ENCODE results near the gene PSMB4.
"Not testable (repeated sequence)": the region's sequence is repeated elsewhere in the genome, so short reads cannot be mapped to it uniquely, and the experiment has no call there.

The PSMB4 gene

DNA sequence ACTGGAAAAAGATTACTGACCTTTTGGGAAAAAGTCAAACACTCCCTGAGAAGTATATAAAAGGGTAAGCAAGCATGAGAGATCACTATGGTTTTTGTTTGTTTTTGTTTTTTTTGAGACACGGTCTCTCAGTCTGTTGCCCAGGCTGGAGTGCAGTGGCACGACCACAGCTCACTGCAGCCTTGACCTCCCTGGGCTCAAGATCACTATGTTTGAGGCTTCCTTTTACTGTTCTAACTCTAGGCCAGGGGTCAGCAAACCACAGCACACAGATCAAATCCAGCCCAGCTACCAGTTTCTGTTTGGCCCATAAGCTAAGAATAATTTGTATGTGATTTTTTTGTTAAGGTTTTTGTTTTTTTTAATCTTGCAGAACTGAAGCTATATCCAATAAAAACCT, 25.7 kb downstream of the PSMB4 start:
- peaks cover 7% of the 10 kb centered on the region; the same call in 1 of the 2 replicates for H3K36me3 ChIP-seq (replicated peaks; ENCODE audit: insufficient read depth, low read length)
- no peak overlapping the region for H2AFZ ChIP-seq (ENCODE audit: low read length)
- no peaks in the 10 kb centered on the region for H3K9me3 ChIP-seq (replicated peaks; ENCODE audit: insufficient read depth, low read length)

DNA sequence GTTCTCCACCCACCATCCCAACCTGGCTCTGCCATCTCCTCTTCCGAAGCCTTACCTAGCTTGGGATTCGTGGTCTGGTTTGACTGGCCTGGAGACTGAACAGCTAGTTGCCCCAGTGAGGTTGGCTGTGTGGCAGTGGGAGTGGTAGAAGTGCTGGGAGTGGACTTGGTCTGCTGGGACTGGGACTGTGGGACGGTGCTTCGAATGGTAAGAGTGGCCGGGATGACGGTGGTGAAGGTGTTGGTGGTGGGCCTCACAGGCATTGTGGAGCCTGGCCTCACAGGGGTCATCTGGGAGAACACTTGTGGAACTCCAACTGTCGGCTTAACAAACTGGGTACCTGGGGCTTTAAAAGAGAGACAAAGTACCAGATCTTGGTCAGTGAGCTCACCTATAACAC, 28.7 kb downstream of the PSMB4 start:
- Histone ChIP-seq H3K9me2 (replicated peaks; ENCODE audit: insufficient read depth, low read length) (no peaks in the 10 kb centered on the region), H3K27me3 (replicated peaks; ENCODE audit: insufficient read depth, low read length) (no peaks in the 10 kb centered on the region), H2AFZ (ENCODE audit: low read length) (no peak overlapping the region), H3K9me3 (replicated peaks; ENCODE audit: insufficient read depth, low read length) (no peaks in the 10 kb centered on the region), H4K20me1 (ENCODE audit: insufficient read depth, low read length) (no peaks in the 10 kb centered on the region), H3K79me2 (ENCODE audit: low read length) (peaks cover 31% of the 10 kb centered on the region), H3F3A (ENCODE audit: insufficient read depth, low read length) (no peaks in the 10 kb centered on the region), H3K4me1 (ENCODE audit: low read length) (no peaks in the 10 kb centered on the region), H3K4me3 (ENCODE audit: low read length) (no peak overlapping the region), H3K4me2 (ENCODE audit: low read depth, low read length) (no peak overlapping the region), H3K9ac (ENCODE audit: low read length) (no peak overlapping the region), H3K27ac (ENCODE audit: low read length) (no peak overlapping the region), H3K36me3 (replicated peaks; ENCODE audit: insufficient read depth, low read length) (peaks cover 7% of the 10 kb centered on the region; the same call in 1 of the 2 replicates)
- no peak for DNase-seq
- TF ChIP-seq, protein P1, sequence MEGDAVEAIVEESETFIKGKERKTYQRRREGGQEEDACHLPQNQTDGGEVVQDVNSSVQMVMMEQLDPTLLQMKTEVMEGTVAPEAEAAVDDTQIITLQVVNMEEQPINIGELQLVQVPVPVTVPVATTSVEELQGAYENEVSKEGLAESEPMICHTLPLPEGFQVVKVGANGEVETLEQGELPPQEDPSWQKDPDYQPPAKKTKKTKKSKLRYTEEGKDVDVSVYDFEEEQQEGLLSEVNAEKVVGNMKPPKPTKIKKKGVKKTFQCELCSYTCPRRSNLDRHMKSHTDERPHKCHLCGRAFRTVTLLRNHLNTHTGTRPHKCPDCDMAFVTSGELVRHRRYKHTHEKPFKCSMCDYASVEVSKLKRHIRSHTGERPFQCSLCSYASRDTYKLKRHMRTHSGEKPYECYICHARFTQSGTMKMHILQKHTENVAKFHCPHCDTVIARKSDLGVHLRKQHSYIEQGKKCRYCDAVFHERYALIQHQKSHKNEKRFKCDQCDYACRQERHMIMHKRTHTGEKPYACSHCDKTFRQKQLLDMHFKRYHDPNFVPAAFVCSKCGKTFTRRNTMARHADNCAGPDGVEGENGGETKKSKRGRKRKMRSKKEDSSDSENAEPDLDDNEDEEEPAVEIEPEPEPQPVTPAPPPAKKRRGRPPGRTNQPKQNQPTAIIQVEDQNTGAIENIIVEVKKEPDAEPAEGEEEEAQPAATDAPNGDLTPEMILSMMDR (IDR thresholded peaks at IDR 0.05; ENCODE audit: low read length): no peak

More for the DNA sequence above, 25.7 kb downstream of the PSMB4 start:
- TF ChIP-seq EZH2 (optimal IDR thresholded peaks at IDR 0.05; ENCODE audit: low read depth, low read length) (no peak), EZH2phosphoT487 (IDR thresholded peaks at IDR 0.05; ENCODE audit: low read length) (no peak)
- TF ChIP-seq, protein P1 (IDR thresholded peaks at IDR 0.05; ENCODE audit: low read length): no peak
- H3F3A ChIP-seq (ENCODE audit: insufficient read depth, low read length): no peaks in the 10 kb centered on the region
- no peaks in the 10 kb centered on the region for H3K9me2 ChIP-seq (replicated peaks; ENCODE audit: insufficient read depth, low read length)
- 0 out of 2 replicates have a peak, but pooled peaks cover 7% of the 10 kb centered on the region for H3K79me2 ChIP-seq (ENCODE audit: low read length)
- no peaks in the 10 kb centered on the region for H3K27me3 ChIP-seq (replicated peaks; ENCODE audit: insufficient read depth, low read length)
- no peak for DNase-seq
- H3K4me2 ChIP-seq (ENCODE audit: low read depth, low read length): no peak overlapping the region
- no peaks in the 10 kb centered on the region for H3K4me1 ChIP-seq (ENCODE audit: low read length)
- H3K4me3 ChIP-seq (ENCODE audit: low read length): no peak overlapping the region
- no peak overlapping the region for H3K9ac ChIP-seq (ENCODE audit: low read length)
- H3K27ac ChIP-seq (ENCODE audit: low read length): no peak overlapping the region
- H4K20me1 ChIP-seq (ENCODE audit: insufficient read depth, low read length): no peaks in the 10 kb centered on the region

DNA sequence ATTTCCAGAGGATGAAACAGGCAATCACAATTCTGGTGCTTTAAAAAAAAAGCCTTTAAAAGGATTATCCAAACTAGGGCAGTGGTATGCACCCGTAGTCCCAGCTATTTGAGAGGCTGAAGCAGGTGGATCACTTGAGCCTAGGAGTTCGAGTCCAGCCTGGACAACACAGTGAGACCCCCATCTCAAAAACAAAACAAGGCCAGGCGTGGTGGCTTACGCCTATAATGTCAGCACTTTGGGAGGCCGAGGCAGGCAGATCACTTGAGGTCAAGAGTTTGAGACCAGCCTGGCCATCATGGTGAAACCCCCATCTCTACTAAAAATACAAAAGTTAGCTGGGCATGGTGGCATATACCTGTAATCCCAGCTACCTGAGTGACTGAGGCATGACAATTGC, 34.5 kb downstream of the PSMB4 start:
- H4K20me1 ChIP-seq (ENCODE audit: insufficient read depth, low read length); H3K9me3 ChIP-seq (replicated peaks; ENCODE audit: insufficient read depth, low read length): not testable (repeated sequence)

DNA sequence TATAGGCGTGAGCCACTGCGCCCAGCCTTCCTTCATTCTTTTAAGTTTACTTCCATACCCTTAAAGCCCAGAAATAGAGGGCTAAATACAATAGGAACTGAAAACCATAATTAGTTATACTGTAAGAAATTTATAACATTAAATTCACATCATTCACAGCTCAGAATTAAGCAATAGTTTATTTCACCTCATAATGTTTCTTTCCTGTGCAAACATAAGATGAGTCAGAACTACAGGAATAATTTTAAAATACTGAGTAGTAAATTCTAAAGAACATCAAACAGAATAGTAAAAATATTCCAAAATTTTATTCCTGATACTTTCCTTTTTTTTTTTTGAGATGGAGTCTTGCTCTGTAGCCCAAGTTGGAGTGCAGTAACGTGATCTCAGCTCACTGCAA, 35.8 kb downstream of the PSMB4 start:
- no peak overlapping the region for H3K9ac ChIP-seq (ENCODE audit: low read length)
- no peaks in the 10 kb centered on the region for H3K27me3 ChIP-seq (replicated peaks; ENCODE audit: insufficient read depth, low read length)
- H3K79me2 ChIP-seq (ENCODE audit: low read length): peaks cover 90% of the 10 kb centered on the region
- no peak overlapping the region for H2AFZ ChIP-seq (ENCODE audit: low read length)
- TF ChIP-seq EZH2 (optimal IDR thresholded peaks at IDR 0.05; ENCODE audit: low read depth, low read length) (no peak), EZH2phosphoT487 (IDR thresholded peaks at IDR 0.05; ENCODE audit: low read length) (no peak)
- TF ChIP-seq, protein P1 (IDR thresholded peaks at IDR 0.05; ENCODE audit: low read length): no peak
- no peak overlapping the region for H3K27ac ChIP-seq (ENCODE audit: low read length)
- no peak overlapping the region for H3K4me2 ChIP-seq (ENCODE audit: low read depth, low read length)
- H3K4me3 ChIP-seq (ENCODE audit: low read length): no peak overlapping the region
- no peak for DNase-seq
- no peaks in the 10 kb centered on the region for H3K4me1 ChIP-seq (ENCODE audit: low read length)
- peaks cover 7% of the 10 kb centered on the region; the same call in 1 of the 2 replicates for H4K20me1 ChIP-seq (ENCODE audit: insufficient read depth, low read length)
- no peaks in the 10 kb centered on the region; the same call in 1 of the 2 replicates for H3F3A ChIP-seq (ENCODE audit: insufficient read depth, low read length)
- H3K36me3 ChIP-seq (replicated peaks; ENCODE audit: insufficient read depth, low read length): no peaks in the 10 kb centered on the region; the same call in 1 of the 2 replicates
- no peaks in the 10 kb centered on the region for H3K9me3 ChIP-seq (replicated peaks; ENCODE audit: insufficient read depth, low read length)
- no peaks in the 10 kb centered on the region for H3K9me2 ChIP-seq (replicated peaks; ENCODE audit: insufficient read depth, low read length)

More for the DNA sequence above, 34.5 kb downstream of the PSMB4 start:
- H3K9me2 ChIP-seq (replicated peaks; ENCODE audit: insufficient read depth, low read length); H3K4me2 ChIP-seq (ENCODE audit: low read depth, low read length); DNase-seq; H3K27me3 ChIP-seq (replicated peaks; ENCODE audit: insufficient read depth, low read length); H3K4me1 ChIP-seq (ENCODE audit: low read length); H2AFZ ChIP-seq (ENCODE audit: low read length); H3K27ac ChIP-seq (ENCODE audit: low read length); H3K9ac ChIP-seq (ENCODE audit: low read length); H3K4me3 ChIP-seq (ENCODE audit: low read length); H3F3A ChIP-seq (ENCODE audit: insufficient read depth, low read length); H3K36me3 ChIP-seq (replicated peaks; ENCODE audit: insufficient read depth, low read length): not testable (repeated sequence)
- H3K79me2 ChIP-seq (ENCODE audit: low read length): peaks cover 86% of the 10 kb centered on the region
